ENCODE data around the gene TBC1D16. TPM values are rescaled to one million over a fixed set of nuclear protein-coding genes. Genes with fewer than 3 reads are reported as not detected.

Gene TBC1D16
- total and polyA plus RNA-seq, 2 donors (not counting 1 experiment from before 2014, with no cell fraction given), result 8.3 to 30.4 TPM

DNA sequence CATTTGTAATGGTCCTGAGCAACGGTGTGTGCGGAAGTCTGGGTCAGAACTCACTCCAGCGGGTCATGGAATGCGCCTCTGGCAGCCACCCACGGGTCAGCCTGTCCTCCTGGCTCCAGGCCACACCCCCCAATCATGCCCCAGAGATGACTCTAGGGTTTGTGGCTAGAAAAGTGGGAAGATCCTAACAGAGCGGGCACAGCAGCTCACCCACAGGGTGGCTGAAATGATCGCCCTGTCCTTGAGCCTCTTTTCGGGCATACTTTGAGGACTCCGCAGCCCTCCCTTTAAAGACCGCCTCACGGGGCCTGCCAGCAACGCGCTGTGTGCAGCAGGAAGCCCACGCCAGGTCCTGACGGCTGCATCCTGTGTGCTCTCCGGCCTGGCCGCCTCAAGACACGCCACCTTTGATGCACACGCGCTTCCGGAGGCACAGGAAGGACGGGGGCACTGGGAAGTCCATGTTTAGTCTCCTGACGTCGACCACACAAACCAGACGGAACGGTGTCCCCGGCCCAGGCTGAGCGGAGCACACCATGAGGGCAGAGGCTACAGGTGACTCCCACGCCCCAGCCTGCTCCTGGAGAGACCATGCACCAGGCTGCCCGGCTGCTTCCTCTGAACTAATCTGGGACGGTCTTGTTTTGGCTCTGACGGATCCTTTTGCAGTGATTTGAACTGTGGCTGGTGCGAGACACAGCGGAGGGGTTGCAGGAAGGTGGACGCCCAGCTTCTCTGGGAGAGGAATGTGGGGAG lies 92.9 kb downstream of the TBC1D16 start:
- H3K4me2 ChIP-seq (ENCODE audit: extremely low read depth, insufficient read depth, low read length), result no peak overlapping the region
- TF ChIP-seq CTCF (conservative IDR thresholded peaks at IDR 0.05 in 1 of 2, IDR thresholded peaks at IDR 0.05 in 1 of 2; ENCODE audit: low read depth in 1 of 2, low read length in 2 of 2) (no peak), EZH2 (IDR thresholded peaks at IDR 0.05; ENCODE audit: low read length, missing control alignments) (no peak)
- no peaks in the 10 kb centered on the region for H3K79me2 ChIP-seq (ENCODE audit: control insufficient read depth, insufficient read depth, low read length)
- H3K36me3 ChIP-seq (ENCODE audit: control insufficient read depth, insufficient read depth, low read length), result no peaks in the 10 kb centered on the region
- H3K4me1 ChIP-seq (ENCODE audit: control insufficient read depth, extremely low read depth, insufficient read depth, low read length), result peaks cover 8% of the 10 kb centered on the region
- H3K4me3 ChIP-seq (replicated peaks in 1 of 4; ENCODE audit: control extremely low read depth in 1 of 4, insufficient read depth in 1 of 4, low read depth in 3 of 4, low read length in 4 of 4), result no peak overlapping the region
- H3K27ac ChIP-seq (ENCODE audit: insufficient read depth, low read length), result no peak overlapping the region
- peak overlapping the region; percentile 16 for H3K9ac ChIP-seq (ENCODE audit: insufficient read depth, low read length)
- H4K20me1 ChIP-seq (ENCODE audit: control insufficient read depth, extremely low read depth, insufficient read depth, low read length), result peaks cover 2% of the 10 kb centered on the region
- no peaks in the 10 kb centered on the region for H3K27me3 ChIP-seq (ENCODE audit: control insufficient read depth, insufficient read depth, low read length)
- H3K9me3 ChIP-seq (ENCODE audit: control insufficient read depth, insufficient read depth, low read depth, low read length), result no peaks in the 10 kb centered on the region
- H2AFZ ChIP-seq (ENCODE audit: low read length), result no peak overlapping the region
- DNase-seq (ENCODE audit: low read depth in 2 of 2), result peak; percentile 46 to 50

- no peak overlapping the region for H3K27ac ChIP-seq (ENCODE audit: insufficient read depth, low read length)
- peaks cover 8% of the 10 kb centered on the region for H3K4me1 ChIP-seq (ENCODE audit: control insufficient read depth, extremely low read depth, insufficient read depth, low read length)
- no peak overlapping the region for H3K9ac ChIP-seq (ENCODE audit: insufficient read depth, low read length)
- no peak overlapping the region for H3K4me3 ChIP-seq (replicated peaks in 1 of 4; ENCODE audit: control extremely low read depth in 1 of 4, insufficient read depth in 1 of 4, low read depth in 3 of 4, low read length in 4 of 4)
- H2AFZ ChIP-seq (ENCODE audit: low read length), result no peak overlapping the region
- TF ChIP-seq EZH2 (IDR thresholded peaks at IDR 0.05; ENCODE audit: low read length, missing control alignments), result no peak
- no peak for TF ChIP-seq CTCF (conservative IDR thresholded peaks at IDR 0.05 in 1 of 2, IDR thresholded peaks at IDR 0.05 in 1 of 2; ENCODE audit: low read depth in 1 of 2, low read length in 2 of 2)
- no peak for DNase-seq (ENCODE audit: low read depth in 2 of 2)
- H3K27me3 ChIP-seq (ENCODE audit: control insufficient read depth, insufficient read depth, low read length), result no peaks in the 10 kb centered on the region
- H3K9me3 ChIP-seq (ENCODE audit: control insufficient read depth, insufficient read depth, low read depth, low read length), result no peaks in the 10 kb centered on the region
- H4K20me1 ChIP-seq (ENCODE audit: control insufficient read depth, extremely low read depth, insufficient read depth, low read length), result peaks cover 2% of the 10 kb centered on the region
- H3K79me2 ChIP-seq (ENCODE audit: control insufficient read depth, insufficient read depth, low read length), result no peaks in the 10 kb centered on the region
- no peaks in the 10 kb centered on the region for H3K36me3 ChIP-seq (ENCODE audit: control insufficient read depth, insufficient read depth, low read length)
- no peak overlapping the region for H3K4me2 ChIP-seq (ENCODE audit: extremely low read depth, insufficient read depth, low read length)
Observed at GRCh38 chr17:79942011-79942405, 93.7 kb downstream of the TBC1D16 start.

GRCh38 chr17:79941088-79942010 lies 94.3 kb downstream of the TBC1D16 start:
- Histone ChIP-seq H3K36me3 (ENCODE audit: control insufficient read depth, insufficient read depth, low read length) (no peaks in the 10 kb centered on the region), H3K9me3 (ENCODE audit: control insufficient read depth, insufficient read depth, low read depth, low read length) (no peaks in the 10 kb centered on the region), H2AFZ (ENCODE audit: low read length) (no peak overlapping the region), H3K4me1 (ENCODE audit: control insufficient read depth, extremely low read depth, insufficient read depth, low read length) (peaks cover 8% of the 10 kb centered on the region), H3K4me3 (replicated peaks in 1 of 4; ENCODE audit: control extremely low read depth in 1 of 4, insufficient read depth in 1 of 4, low read depth in 3 of 4, low read length in 4 of 4) (no peak overlapping the region), H3K27ac (ENCODE audit: insufficient read depth, low read length) (no peak overlapping the region), H3K27me3 (ENCODE audit: control insufficient read depth, insufficient read depth, low read length) (no peaks in the 10 kb centered on the region), H3K9ac (ENCODE audit: insufficient read depth, low read length) (no peak overlapping the region), H3K4me2 (ENCODE audit: extremely low read depth, insufficient read depth, low read length) (no peak overlapping the region), H4K20me1 (ENCODE audit: control insufficient read depth, extremely low read depth, insufficient read depth, low read length) (peaks cover 2% of the 10 kb centered on the region), H3K79me2 (ENCODE audit: control insufficient read depth, insufficient read depth, low read length) (no peaks in the 10 kb centered on the region)
- no peak for DNase-seq (ENCODE audit: low read depth in 2 of 2)
- no peak for TF ChIP-seq EZH2 (IDR thresholded peaks at IDR 0.05; ENCODE audit: low read length, missing control alignments)
- no peak for TF ChIP-seq CTCF (conservative IDR thresholded peaks at IDR 0.05 in 1 of 2, IDR thresholded peaks at IDR 0.05 in 1 of 2; ENCODE audit: low read depth in 1 of 2, low read length in 2 of 2)
